CD4-positive, alpha-beta T cell treated with Interleukin-2 at 100 ng/mL for 4 hours (primary cell): Measurements from ENCODE around the gene AGPAT1.
A peak's percentile ranks its signal among the peaks of the same experiment; 100 is the strongest.
"Not testable (repeated sequence)": the region's sequence is repeated elsewhere in the genome, so short reads cannot be mapped to it uniquely, and the experiment has no call there.

ENCODE experiments used
- DNase-seq: peaks from one replicate; pipeline ENCODE4 v3.0.0-alpha.2; 2020; ENCODE audit warnings: low spot score

AGPAT1 gene

DNA sequence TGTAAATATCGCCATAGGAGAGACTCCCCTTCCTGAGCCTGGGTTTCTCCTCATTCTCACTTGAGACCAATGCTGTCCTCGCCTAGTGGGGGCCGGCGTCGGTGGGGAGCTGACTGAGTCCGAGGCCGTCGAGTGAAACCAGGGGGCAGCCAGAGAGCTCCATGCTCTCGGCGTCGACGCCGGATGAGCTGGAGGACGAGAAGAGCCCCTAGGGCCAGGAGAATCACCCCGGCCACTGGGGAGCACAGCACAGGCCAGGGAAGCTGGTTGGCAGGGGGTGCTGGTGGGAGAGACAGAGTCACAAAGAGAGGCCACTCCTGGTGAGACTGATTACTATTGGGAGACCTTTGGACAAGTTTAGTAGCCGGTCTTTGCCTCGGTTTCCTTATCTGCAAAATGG is 23.0 kb upstream of the AGPAT1 start:
- no peak for DNase-seq

DNA sequence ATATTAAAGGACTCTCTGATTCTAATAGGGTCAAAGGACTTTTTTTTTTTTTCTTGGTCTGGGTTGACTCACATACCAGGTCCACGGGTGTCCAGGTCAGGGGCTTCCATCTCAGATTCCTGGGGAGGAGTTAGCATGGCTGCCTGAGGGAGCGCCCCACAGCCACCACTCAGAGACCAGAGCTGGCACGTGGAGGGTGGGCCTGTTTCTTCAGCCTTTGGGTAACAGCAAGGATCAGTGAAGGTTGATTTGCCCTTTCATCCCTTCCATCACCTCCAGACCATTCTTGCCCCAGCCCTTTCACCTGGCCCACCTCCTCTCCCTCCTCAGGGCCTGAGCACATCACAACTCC is 22.4 kb upstream of the AGPAT1 start:
- DNase-seq: no peak

DNA sequence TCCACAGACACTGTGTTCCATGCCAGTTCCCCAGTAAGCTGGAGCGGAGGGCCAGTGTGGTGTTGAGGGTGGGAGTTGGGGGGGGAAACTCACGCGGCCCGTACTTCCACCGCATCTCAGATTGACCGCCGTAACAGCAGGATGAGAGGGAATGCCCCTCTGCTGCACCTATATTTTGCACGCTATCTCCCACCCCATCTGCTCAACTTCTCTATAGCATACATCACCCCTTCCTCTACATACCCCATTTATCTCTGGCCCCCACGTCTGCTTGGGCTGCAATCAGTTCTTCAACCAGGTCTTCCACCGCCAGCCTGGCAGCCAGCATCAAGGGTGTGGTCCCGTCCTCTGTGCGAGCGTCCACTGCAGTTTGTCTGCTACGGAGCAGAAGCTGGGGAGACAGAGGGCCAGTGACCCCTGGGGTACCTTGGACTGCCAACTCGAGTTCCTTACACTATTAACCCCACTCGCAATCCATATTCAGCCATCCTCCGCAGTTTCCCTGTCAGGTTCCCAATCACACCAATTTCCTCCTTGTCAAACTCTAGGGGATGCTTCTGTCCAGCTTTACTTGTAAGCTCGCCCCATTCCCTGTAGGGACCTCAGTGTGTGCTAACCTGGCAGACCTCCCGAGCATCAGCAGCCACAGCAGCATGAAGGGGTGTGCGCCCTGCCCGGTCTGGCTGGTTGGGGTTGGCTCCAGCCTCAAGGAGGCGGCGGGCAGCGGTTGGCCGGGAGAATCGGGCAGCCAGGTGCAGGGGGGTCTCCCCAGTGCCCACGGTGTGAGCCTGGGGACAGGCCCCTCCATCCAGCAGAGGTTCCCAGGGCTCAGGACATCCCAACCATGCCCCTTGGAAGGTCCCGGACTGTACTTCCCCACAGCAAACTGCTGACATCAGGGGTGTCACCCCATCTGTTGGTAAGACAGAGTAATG is 21.1 kb upstream of the AGPAT1 start:
- no peak for DNase-seq

DNA sequence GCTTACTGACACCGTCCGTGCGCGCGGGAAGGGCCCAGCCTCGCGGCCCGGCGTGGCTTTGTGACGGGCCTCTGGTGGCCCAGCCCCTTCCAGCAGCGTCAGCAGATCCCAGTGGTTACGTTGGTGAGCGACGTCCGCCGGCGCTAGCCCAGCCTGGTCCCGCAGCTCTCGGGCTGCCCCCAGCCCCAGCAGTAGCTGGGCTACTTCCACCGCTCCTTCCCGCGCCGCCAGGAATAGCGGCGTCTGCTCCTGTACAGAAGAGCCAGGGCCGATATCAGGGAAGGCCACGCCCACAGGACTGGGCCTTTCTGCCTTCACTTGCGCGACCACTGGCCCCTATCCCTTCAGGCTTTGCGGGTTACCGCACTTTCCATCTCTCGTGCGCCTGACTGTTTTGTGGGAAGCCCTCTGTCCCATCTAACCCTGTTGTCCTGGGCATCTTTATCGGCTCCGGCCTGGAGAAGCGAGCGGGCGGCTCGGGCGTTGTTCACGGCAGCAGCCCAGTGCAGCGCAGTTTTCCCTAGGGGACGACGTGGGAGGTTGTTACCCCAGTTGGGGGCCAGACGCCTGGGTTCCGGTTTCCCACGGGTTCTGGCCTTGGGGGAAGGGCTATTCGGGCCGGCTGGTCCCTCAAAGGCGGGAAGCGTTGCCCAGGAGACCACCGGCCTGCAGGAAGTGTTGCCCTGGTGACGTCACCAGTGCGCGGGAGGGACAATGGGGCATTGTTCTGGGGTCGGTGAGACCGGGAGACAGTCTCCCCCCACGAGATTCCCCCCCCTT is 20.2 kb upstream of the AGPAT1 start:
- DNase-seq: peak; percentile 44

DNA sequence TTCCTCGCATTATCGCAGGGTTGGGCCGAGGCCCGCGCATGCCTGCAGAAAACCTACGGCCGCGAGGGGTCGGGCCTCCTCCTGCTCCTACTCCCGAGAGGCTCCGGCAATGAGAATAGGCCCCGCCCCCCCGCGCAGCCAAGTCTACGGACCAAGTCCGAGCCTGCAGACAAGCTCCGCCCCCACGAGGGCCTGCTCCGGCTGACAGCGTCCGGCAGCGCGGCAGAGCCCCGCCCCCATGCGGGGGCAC is 19.7 kb upstream of the AGPAT1 start:
- DNase-seq: peak; percentile 100

DNA sequence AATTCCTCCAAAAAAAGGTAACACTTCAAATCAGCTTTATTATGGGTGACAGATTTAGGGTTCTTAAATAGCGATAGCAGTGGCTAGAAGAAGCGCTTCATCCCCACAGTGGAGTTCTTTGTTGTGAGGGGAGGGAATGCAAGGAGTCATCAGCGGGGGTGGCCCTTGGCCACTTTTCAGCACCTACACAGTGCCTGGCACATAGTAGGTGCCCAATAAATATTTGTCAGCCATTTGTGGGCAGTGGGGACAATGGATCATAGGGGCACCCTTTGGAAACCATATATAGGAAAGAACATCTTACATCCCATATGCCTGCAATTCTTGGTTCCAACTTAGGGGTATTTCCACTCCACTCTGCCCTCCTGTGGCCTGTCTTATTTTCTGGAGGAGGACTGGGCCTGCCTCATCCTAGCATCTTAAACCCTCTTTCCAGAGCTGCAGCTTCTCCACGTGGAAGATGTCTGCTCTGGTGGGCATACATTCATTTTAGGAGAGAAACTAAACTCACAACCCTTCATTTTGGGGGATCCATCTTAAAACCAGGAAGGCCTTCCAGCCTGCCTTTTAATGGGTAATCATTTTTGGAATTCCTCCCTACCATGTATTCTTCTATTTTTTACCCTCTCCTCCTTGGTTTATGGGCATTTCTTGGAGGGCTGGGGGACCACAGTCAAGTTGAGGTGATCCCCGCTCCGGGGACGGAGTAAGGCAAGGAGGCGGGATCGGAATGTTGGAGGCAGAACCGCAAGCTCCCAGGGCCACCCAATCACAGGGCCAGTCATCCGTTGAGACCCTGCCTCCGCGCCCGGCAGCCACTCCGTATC is 19.2 kb upstream of the AGPAT1 start:
- peak; percentile 37 for DNase-seq

DNA sequence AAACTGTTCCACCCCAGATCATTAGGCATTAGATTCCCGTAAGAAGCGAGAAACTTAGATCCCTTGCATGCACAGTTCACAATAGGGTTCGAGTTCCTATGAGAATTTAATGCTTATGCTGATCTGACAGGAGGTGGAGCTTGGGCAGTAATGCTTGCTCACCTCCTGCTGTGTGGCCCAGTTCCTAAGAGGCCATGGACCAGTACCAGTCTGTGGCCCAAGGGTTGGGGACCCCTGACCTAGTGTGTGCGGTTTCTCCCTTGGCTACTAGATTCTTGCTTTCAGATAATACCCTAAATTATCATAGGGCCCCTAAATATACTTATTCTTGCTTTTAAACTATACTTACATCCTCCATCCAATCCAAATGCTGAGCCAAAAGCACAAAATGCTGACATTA is 18.5 kb upstream of the AGPAT1 start:
- no peak for DNase-seq

GRCh38 chr6:32193096-32193495 is 17.2 kb upstream of the AGPAT1 start:
- not testable (repeated sequence) for DNase-seq

DNA sequence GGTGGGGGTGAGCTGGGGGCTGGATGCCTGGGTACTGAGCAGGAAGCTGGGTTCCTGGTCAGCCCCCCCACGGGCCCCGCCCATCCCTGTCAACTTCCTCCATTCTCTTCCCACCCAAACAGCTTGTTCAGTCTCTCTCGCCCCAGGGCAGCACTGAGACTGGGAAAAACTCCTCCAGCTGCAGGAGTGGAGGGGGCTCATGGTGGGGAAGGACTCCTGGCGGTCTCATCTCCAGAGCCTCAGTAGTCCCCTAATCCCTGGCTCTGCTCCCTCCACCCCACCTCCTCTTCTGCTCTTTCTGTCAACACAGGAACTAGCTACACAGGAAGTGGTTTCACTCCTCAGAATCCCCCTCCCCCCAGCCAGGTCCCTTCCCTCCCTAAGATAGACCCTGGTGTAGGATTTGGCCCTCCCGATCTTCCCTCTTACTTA is 16.7 kb upstream of the AGPAT1 start, which contains the start of gene GPSM3:
TSS of gene GPSM3 (minus strand) at position 36 of the 432 bp plus-strand sequence. CDS start 130 bp downstream, outside the sequence.
- DNase-seq: peak; percentile 47

- no peak for DNase-seq
Observed at GRCh38 chr6:32191696-32192607, 16.1 kb upstream of the AGPAT1 start.

DNA sequence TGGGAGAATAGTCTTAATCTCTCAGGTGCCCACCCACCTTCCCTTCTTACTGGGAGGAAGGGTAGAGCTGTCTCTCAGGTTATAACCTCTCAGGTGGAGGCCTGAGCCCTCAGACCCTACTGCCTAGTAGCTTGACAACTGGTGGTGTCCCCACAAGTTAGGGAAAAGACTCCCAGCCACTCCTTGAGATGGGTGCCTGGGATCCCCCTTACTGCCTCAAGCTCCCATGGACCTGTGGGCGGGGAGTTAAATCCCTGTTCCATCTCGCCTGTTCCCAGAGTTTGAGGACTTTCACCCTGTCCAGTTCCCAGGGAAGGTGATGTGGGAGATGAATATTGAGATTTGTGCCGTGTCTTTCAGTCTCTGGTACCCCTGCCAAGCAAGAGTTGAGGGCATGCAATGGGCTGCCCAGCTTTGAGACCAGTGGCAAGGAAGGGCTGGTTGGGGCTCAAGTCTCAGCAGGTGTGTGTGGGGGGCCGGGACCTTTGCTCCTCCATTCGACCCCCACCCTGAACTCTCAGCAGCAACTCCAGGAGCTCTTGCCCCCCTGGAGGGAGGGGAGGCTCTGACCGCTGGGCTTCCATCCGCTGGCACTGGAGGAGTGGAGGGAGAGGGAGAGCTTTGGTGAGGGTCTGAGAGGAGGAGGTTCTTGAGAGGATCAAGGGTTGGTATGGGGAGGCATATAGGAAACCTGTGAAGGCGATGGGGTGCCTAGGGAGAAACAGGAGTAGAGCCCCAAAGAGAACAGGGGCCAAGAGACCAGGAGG is 15.2 kb upstream of the AGPAT1 start:
- no peak for DNase-seq

- DNase-seq: peak; percentile 88
Observed at GRCh38 chr6:32190054-32190851, 14.4 kb upstream of the AGPAT1 start, which contains the start of gene PBX2. Gene PBX2, minus strand, starts transcription at chr6:32190202. Its CDS starts 287 bp downstream, at chr6:32189915.

- no peak for DNase-seq
Observed at GRCh38 chr6:32189742-32190053, 13.8 kb upstream of the AGPAT1 start.

DNA sequence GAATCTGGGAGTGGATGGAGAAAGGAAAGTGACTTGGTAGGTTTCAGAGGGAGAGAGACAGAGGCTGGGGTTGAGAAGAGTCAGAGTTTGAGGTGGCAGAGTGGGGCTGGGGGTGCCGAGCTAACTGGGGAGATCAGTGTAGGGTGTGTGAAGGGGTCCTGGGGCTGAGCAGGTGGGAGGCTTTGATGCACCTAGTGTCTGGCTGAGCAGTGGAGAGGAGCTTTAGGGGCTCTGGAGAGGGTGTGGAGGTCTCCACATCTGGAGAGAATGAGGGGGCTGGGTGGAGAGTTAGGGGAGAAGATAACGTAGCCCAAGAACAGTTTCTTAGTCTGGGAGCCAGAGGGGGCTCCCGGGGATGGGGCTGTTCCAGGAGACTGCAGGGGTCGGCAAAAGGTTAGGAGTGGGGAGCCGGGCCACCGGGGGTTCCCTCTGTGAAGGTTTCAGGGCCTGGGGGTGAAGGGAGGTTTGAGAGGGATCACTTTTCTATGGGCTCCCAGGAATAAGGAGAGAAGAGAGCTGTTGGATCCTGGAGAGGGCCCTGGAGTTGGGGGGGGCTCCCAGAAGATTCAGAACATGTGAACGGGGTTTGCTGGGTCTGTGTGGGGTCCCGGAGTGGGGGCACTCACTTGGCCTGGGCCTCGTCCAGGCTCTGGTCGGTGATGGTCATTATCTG is 13.3 kb upstream of the AGPAT1 start:
- no peak for DNase-seq

DNA sequence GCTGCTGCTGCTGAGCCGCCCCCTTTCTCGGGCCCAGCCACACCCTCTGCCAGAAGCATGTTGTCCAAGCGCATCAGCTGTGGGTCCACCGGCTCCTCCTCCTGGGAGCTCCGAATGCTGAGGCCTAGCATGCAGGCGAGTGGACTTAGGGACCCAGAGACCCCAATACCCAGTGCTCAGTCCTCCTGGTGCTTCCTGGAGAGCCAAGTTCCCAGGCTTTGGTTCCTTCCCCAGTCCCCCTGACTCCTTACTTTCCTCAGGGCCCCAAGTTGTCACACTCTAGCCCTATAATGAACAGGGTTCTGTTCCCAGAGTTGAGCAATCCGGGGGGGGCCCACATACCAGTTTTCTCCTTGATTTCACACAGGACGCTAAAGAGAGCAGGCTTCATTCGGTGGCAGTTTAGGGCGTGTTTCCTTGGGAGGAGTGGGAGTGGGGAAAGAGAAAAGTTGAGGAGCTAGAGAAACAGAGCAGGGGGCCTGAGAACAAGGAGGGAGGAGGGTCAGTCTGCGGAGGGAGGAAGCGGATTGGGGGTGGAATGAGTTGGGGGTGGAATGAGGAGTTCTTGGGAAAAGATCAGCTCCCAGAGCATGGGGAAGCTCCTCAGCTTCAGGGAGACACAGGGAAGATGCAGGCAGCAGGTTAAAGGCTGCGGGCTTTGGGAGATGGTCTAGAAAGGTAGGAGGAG is 12.6 kb upstream of the AGPAT1 start:
- no peak for DNase-seq

- not testable (repeated sequence) for DNase-seq
Observed at GRCh38 chr6:32187725-32188380, 12.0 kb upstream of the AGPAT1 start.

DNA sequence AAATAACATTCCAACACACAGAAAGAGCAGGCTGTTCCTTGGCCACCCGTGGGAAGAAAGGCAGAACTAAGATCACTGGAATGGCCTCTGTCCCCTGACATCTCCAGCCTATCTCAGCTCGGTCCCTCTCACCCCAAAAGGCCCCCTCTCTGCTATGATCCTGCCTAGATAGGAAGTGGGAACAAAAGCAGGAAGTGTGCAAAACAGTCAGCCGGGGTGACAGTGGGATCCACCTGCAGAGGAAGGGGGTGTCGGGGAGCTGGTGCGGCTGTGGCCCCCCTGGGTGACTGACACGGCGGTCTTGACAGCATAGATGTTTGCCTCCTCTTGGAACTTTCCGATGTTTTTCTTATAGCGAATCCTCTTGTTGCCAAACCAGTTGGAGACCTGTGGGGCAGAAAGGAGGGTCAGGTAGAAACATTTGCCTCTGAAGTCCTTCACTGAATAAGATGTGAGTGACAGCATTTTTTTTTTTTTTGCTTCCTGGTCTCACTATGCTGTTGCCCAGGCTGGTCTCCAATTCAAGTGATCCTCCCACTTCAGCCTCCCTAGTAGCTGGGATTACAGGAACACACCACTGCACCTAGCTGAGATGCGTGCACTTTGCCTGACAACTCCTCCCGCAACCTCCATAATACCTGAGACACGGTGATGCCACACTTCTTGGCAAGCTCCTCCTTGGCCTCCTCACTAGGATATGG is 11.3 kb upstream of the AGPAT1 start:
- no peak for DNase-seq
